GM23338 (cell line): ENCODE measurements around the gene OR1I1. TPM values are rescaled to one million over a fixed set of nuclear protein-coding genes. Genes with fewer than 3 reads are reported as not detected.

Experiments
- ATAC-seq: fragments of 200-7000 bp; cut with Tn5 transposase; 3 replicates; pipeline ENCODE4 v1.9.1; 2020
- DNase-seq: peaks from one replicate; pipeline ENCODE4 v3.0.0-alpha.2; 2015; ENCODE audit warnings: low spot score
- H2AFZ ChIP-seq: fragments of 200-600 bp; sonication (generic); 2 replicates; pipeline ENCODE4 v1.8.0; 2016; ENCODE audit warnings: antibody characterized with exemption, mild to moderate bottlenecking, moderate library complexity
- H3F3A ChIP-seq: fragments of 200-600 bp; sonication (generic); replicated peaks from 2 replicates; pipeline ENCODE4 v1.8.0; 2017; ENCODE audit warnings: antibody characterized with exemption, mixed run types, low read depth
- H3K27ac ChIP-seq: fragments of 200-600 bp; sonication (generic); 2 replicates; pipeline ENCODE4 v1.6.1; 2016; ENCODE audit warnings: low read depth
- H3K27me3 ChIP-seq: fragments of 200-600 bp; sonication (generic); 2 replicates; pipeline ENCODE4 v1.8.0; 2016; ENCODE audit warnings: mild to moderate bottlenecking, mixed run types, moderate library complexity; ENCODE audit not compliant: insufficient read depth
- H3K36me3 ChIP-seq: fragments of 200-600 bp; sonication (generic); 2 replicates; pipeline ENCODE4 v1.8.0; 2016; ENCODE audit warnings: mild to moderate bottlenecking; ENCODE audit not compliant: insufficient read depth
- H3K4me1 ChIP-seq: fragments of 200-600 bp; sonication (generic); 2 replicates; pipeline ENCODE4 v1.8.0; 2016; ENCODE audit warnings: mild to moderate bottlenecking, moderate library complexity; ENCODE audit not compliant: insufficient read depth
- H3K4me2 ChIP-seq: fragments of 200-600 bp; sonication (generic); 2 replicates; pipeline ENCODE4 v1.7.1; 2017; ENCODE audit warnings: mixed run types
- H3K4me3 ChIP-seq: fragments of 200-600 bp; sonication (generic); 2 replicates; pipeline ENCODE4 v1.6.1; 2016; ENCODE audit warnings: mixed run types
- H3K79me2 ChIP-seq: fragments of 200-600 bp; sonication (generic); replicated peaks from 2 replicates; pipeline ENCODE4 v1.8.0; 2017; ENCODE audit warnings: mild to moderate bottlenecking; ENCODE audit not compliant: insufficient read depth
- H3K9me2 ChIP-seq: fragments of 200-600 bp; sonication (generic); 2 replicates; pipeline ENCODE4 v1.8.0; 2017; ENCODE audit not compliant: insufficient read depth
- H4K20me1 ChIP-seq: fragments of 200-600 bp; sonication (generic); replicated peaks from 2 replicates; pipeline ENCODE4 v1.8.0; 2017; ENCODE audit warnings: mild to moderate bottlenecking; ENCODE audit not compliant: insufficient read depth
- H3K27ac Mint-ChIP-seq: 2 replicates; pipeline ENCODE4 v1.8.0; 2020; ENCODE audit warnings: inconsistent platforms, mild to moderate bottlenecking, moderate library complexity, mixed read lengths
- H3K27me3 Mint-ChIP-seq: 3 replicates; pipeline ENCODE4 v1.8.0; 2022; ENCODE audit warnings: low read depth, mild to moderate bottlenecking, moderate library complexity, mixed read lengths, inconsistent platforms; ENCODE audit not compliant: insufficient read depth, poor library complexity
- H3K36me3 Mint-ChIP-seq: 3 replicates; pipeline ENCODE4 v1.8.0; 2021; ENCODE audit warnings: low read depth, mild to moderate bottlenecking, inconsistent platforms, moderate library complexity, mixed read lengths
- H3K4me1 Mint-ChIP-seq: 3 replicates; pipeline ENCODE4 v1.8.0; 2020; ENCODE audit warnings: mild to moderate bottlenecking, inconsistent platforms, mixed read lengths
- H3K4me3 Mint-ChIP-seq: 3 replicates; pipeline ENCODE4 v1.8.0; 2021; ENCODE audit warnings: moderate library complexity, mild to moderate bottlenecking, inconsistent platforms, mixed read lengths
- H3K9me3 Mint-ChIP-seq: 3 replicates; pipeline ENCODE4 v1.8.0; 2020; ENCODE audit warnings: moderate library complexity, mild to moderate bottlenecking, inconsistent platforms, mixed read lengths
- CREB1 ChIP-seq: fragments of 250-450 bp; sonication (Bioruptor Pico); IDR thresholded peaks from 2 replicates; pipeline ENCODE4 v1.5.0; 2020; ENCODE audit warnings: low read depth, mild to moderate bottlenecking, moderate library complexity
- CTCF ChIP-seq, 2 experiments: fragments of 200-600 bp in 1 of 2; sonication (generic) in 1 of 2; conservative IDR thresholded peaks; 2 replicates each; pipeline versions ENCODE4 v1.5.1 to v1.6.1; 2016 to 2017; ENCODE audit warnings: antibody characterized with exemption in 2 of 2, low read depth in 2 of 2, mild to moderate bottlenecking in 2 of 2, moderate library complexity in 1 of 2
- ETS1 ChIP-seq: IDR thresholded peaks from 2 replicates; pipeline ENCODE4 v1.6.1; 2016; ENCODE audit warnings: antibody characterized with exemption
- EZH2 ChIP-seq: fragments of 200-600 bp; sonication (generic); IDR thresholded peaks from one replicate; pipeline ENCODE4 v1.8.0; 2017; ENCODE audit warnings: antibody characterized with exemption, mild to moderate bottlenecking, low read depth; ENCODE audit not compliant: unreplicated experiment
- JUNB ChIP-seq: IDR thresholded peaks from one replicate; pipeline ENCODE4 v1.6.1; 2016; ENCODE audit warnings: antibody characterized with exemption; ENCODE audit not compliant: unreplicated experiment
- NANOG ChIP-seq: IDR thresholded peaks from 2 replicates; pipeline ENCODE4 v1.6.1; 2016; ENCODE audit warnings: antibody characterized with exemption, borderline replicate concordance
- POLR2AphosphoS5 ChIP-seq: IDR thresholded peaks from 2 replicates; pipeline ENCODE4 v1.6.1; 2016; ENCODE audit warnings: antibody characterized with exemption, low read depth
- REST ChIP-seq: IDR thresholded peaks from one replicate; pipeline ENCODE4 v1.6.1; 2018; ENCODE audit warnings: antibody characterized with exemption; ENCODE audit not compliant: unreplicated experiment
- ZNF114 ChIP-seq: fragments of 250-450 bp; sonication (Bioruptor Pico); IDR thresholded peaks from 2 replicates; pipeline ENCODE4 v1.5.0; 2020; ENCODE audit warnings: mild to moderate bottlenecking, moderate library complexity
- ZNF331 ChIP-seq: fragments of 250-450 bp; sonication (Bioruptor Pico); IDR thresholded peaks from 2 replicates; pipeline ENCODE4 v1.5.0; 2020; ENCODE audit warnings: low read depth, mild to moderate bottlenecking, moderate library complexity
- polyA plus RNA-seq: library from polyadenylated mRNA; unstranded; fragments of >200 nt; fragmentation: Nextera tagmentation; extraction: Ambion mirVana; gene quantifications from 2 replicates; pipeline ENCODE4 v1.2.1, GENCODE V29; 2016
- total RNA-seq: library from RNA; depleted of rRNA; stranded (reverse); fragments of >200 nt; shearing (Covaris generic); gene quantifications from 2 replicates; pipeline ENCODE4 v1.2.3, GENCODE V29; 2014

The OR1I1 gene
- total and polyA plus RNA-seq, 2 experiments from 2014 or later: not detected

GRCh38 chr19:15141143-15141542 is 59.1 kb downstream of the OR1I1 start (continued):
- TF ChIP-seq EZH2: no peak
- TF ChIP-seq REST: no peak
- no peak for TF ChIP-seq ZNF114 (CRISPR knock-in tag)
- no peak for TF ChIP-seq CTCF (conservative IDR thresholded peaks at IDR 0.05; ENCODE audit: low read depth in 2 of 2)

- H3K4me3 ChIP-seq: no peak overlapping the region
- Mint-ChIP-seq H3K36me3 (no peaks in the 10 kb centered on the region; the same call in 2 of the 3 replicates), H3K4me1 (no peaks in the 10 kb centered on the region), H3K27ac (no peak overlapping the region), H3K9me3 (peaks cover 26% of the 10 kb centered on the region), H3K4me3 (no peak overlapping the region), H3K27me3 (peaks cover 4% of the 10 kb centered on the region)
- no peaks in the 10 kb centered on the region for H3F3A ChIP-seq
- H3K4me1 ChIP-seq: no peaks in the 10 kb centered on the region
- no peaks in the 10 kb centered on the region for H3K27me3 ChIP-seq
- no peak overlapping the region for H3K27ac ChIP-seq
- DNase-seq: no peak
- no peaks in the 10 kb centered on the region for H3K79me2 ChIP-seq
- H2AFZ ChIP-seq: no peak overlapping the region
- ATAC-seq: no peak
- no peaks in the 10 kb centered on the region for H3K36me3 ChIP-seq
- no peak overlapping the region for H3K4me2 ChIP-seq
- 0 out of 2 replicates have a peak, but pooled peaks cover 6% of the 10 kb centered on the region for H3K9me2 ChIP-seq
- no peaks in the 10 kb centered on the region for H4K20me1 ChIP-seq
- TF ChIP-seq CREB1: no peak
- no peak for TF ChIP-seq ETS1
- TF ChIP-seq ZNF331 (CRISPR knock-in tag): no peak
- no peak for TF ChIP-seq JUNB
- TF ChIP-seq POLR2AphosphoS5: no peak
- no peak for TF ChIP-seq EZH2
- no peak for TF ChIP-seq NANOG
- TF ChIP-seq CTCF (conservative IDR thresholded peaks at IDR 0.05; ENCODE audit: low read depth in 2 of 2): no peak
Observed at GRCh38 chr19:15142313-15142712, 60.3 kb downstream of the OR1I1 start.
